SK-N-SH (cell line): ENCODE measurements around the gene R3HDML.
"Not testable (repeated sequence)": the region's sequence is repeated elsewhere in the genome, so short reads cannot be mapped to it uniquely, and the experiment has no call there.

Source experiments
- EP300 ChIP-seq, 2 experiments: IDR thresholded peaks; 2 replicates each; pipeline versions ENCODE4 v1.4.0 to v1.6.1; 2012; ENCODE audit warnings: borderline replicate concordance in 1 of 2, low read depth in 1 of 2, low read length in 1 of 2
- EZH2phosphoT487 ChIP-seq: fragments of 200-600 bp; sonication (generic); IDR thresholded peaks from 2 replicates; pipeline ENCODE4 v1.6.1; 2017; ENCODE audit warnings: low read depth, mixed run types, mild to moderate bottlenecking, antibody characterized with exemption, moderate library complexity, borderline replicate concordance
- MXI1 ChIP-seq: IDR thresholded peaks from 2 replicates; pipeline ENCODE4 v1.6.1; 2012; ENCODE audit warnings: mild to moderate bottlenecking, low read depth, low read length, improper control_type of control experiment
- POLR2AphosphoS5 ChIP-seq: IDR thresholded peaks from 2 replicates; pipeline ENCODE4 v1.6.1; 2012; ENCODE audit warnings: low read depth, low read length
- RAD21 ChIP-seq: IDR thresholded peaks from 2 replicates; pipeline ENCODE4 v1.6.1; 2012; ENCODE audit warnings: mild to moderate bottlenecking, low read length
- SIN3A ChIP-seq: IDR thresholded peaks from 2 replicates; pipeline ENCODE4 v1.6.1; 2012; ENCODE audit warnings: low read depth, mild to moderate bottlenecking, low read length, moderate library complexity, borderline replicate concordance
- YY1 ChIP-seq: IDR thresholded peaks from 2 replicates; pipeline ENCODE4 v1.4.0; 2012; ENCODE audit warnings: low read depth, mild to moderate bottlenecking
- TF ChIP-seq, protein P1 (sequence below): fragments of 200-600 bp; sonication (generic); IDR thresholded peaks from 2 replicates; pipeline ENCODE4 v1.6.1; 2017; ENCODE audit warnings: antibody characterized with exemption, mild to moderate bottlenecking, moderate library complexity
- TF ChIP-seq, protein P2 (sequence below): IDR thresholded peaks from 2 replicates; pipeline ENCODE4 v1.4.0; 2012; ENCODE audit warnings: low read depth
- TF ChIP-seq, protein P3 (sequence below): IDR thresholded peaks from 2 replicates; pipeline ENCODE4 v1.4.0; 2012; ENCODE audit warnings: low read depth, borderline replicate concordance

DNA sequence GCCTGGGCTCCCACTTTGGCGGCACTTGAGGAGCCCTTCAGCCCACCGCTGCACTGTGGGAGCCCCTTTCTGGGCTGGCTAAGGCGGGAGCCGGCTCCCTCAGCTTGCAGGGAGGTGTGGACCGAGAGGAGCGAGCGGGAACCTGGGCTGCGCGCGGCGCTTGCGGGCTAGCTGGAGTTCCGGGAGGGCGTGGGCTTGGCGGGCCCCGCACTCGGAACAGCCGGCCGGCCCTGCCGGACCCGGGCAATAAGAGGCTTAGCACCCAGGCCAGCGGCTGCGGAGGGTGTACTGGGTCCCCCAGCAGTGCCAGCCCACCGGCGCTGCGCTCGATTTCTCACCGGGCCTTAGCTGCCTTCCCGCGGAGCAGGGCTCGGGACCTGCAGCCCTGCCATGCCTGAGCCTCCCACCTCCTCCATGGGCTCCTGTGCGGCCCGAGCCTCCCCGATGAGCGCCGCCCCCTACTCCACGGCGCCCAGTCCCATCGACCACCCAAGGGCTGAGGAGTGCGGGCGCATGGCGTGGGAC is 37.8 kb upstream of the R3HDML start:
- TF ChIP-seq, protein P1, sequence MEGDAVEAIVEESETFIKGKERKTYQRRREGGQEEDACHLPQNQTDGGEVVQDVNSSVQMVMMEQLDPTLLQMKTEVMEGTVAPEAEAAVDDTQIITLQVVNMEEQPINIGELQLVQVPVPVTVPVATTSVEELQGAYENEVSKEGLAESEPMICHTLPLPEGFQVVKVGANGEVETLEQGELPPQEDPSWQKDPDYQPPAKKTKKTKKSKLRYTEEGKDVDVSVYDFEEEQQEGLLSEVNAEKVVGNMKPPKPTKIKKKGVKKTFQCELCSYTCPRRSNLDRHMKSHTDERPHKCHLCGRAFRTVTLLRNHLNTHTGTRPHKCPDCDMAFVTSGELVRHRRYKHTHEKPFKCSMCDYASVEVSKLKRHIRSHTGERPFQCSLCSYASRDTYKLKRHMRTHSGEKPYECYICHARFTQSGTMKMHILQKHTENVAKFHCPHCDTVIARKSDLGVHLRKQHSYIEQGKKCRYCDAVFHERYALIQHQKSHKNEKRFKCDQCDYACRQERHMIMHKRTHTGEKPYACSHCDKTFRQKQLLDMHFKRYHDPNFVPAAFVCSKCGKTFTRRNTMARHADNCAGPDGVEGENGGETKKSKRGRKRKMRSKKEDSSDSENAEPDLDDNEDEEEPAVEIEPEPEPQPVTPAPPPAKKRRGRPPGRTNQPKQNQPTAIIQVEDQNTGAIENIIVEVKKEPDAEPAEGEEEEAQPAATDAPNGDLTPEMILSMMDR: not testable (repeated sequence)
- not testable (repeated sequence) for TF ChIP-seq MXI1; SIN3A; POLR2AphosphoS5; RAD21; EZH2phosphoT487; YY1; EP300 (IDR thresholded peaks at IDR 0.05; ENCODE audit: borderline replicate concordance in 1 of 2, low read depth in 1 of 2, low read length in 1 of 2)
- TF ChIP-seq, protein P2, sequence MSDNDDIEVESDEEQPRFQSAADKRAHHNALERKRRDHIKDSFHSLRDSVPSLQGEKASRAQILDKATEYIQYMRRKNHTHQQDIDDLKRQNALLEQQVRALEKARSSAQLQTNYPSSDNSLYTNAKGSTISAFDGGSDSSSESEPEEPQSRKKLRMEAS: not testable (repeated sequence)
- TF ChIP-seq, protein P3, sequence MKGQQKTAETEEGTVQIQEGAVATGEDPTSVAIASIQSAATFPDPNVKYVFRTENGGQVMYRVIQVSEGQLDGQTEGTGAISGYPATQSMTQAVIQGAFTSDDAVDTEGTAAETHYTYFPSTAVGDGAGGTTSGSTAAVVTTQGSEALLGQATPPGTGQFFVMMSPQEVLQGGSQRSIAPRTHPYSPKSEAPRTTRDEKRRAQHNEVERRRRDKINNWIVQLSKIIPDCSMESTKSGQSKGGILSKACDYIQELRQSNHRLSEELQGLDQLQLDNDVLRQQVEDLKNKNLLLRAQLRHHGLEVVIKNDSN: not testable (repeated sequence)
